ENCODE results near the gene ELMO3.

Gene ELMO3

DNA sequence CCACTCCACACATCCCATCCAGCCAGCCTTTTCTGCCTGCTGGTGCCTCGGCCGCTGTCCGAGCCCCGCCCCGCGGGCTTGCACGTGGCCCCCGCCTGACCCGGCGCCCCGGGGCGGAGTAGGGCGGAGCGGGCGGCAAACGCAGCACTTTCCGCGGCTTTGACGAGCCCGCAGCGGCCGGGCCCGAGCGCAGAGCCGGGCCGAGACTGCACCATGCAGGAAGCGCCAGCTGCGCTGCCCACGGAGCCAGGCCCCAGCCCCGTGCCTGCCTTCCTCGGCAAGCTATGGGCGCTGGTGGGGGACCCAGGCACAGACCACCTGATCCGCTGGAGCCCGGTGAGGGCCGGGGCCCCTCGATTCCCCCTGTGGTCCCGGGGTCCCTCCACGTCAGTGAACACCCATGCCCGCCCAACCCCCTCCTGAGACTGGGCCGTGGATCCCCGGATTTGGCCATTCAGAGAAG, 34.3 kb upstream of the ELMO3 start, which contains the start of gene HSF4:
Gene HSF4, plus strand, starts transcription at position 147 of the 463 bp plus-strand sequence. Its CDS starts 67 bp downstream, at position 214.
- Histone ChIP-seq H3K9me3 (ENCODE audit: control insufficient read depth, insufficient read depth, low read depth, low read length) (no peaks in the 10 kb centered on the region), H3K36me3 (ENCODE audit: control insufficient read depth in 2 of 2, insufficient read depth in 1 of 2, low read length in 2 of 2) (peaks cover 0 to 3% of the 10 kb centered on the region in 2 experiments; a peak in 1 of 3 replicates), H3K4me1 (ENCODE audit: control insufficient read depth, insufficient read depth, low read length) (no peaks in the 10 kb centered on the region), H3K4me3 (ENCODE audit: low read depth, low read length) (no peak within 1 kb of the TSS), H3K27ac (ENCODE audit: extremely low read depth, low read depth, low read length) (no peak within 1 kb of the TSS)
- ChIA-PET POLR2A (no interaction called here), CTCF (interaction anchor here (0.5 to 0.6 kb wide), 2 partner anchors 11 to 114 kb away, joined by 3 read pairs; no protein-coding TSS in a partner anchor)
- no peak for TF ChIP-seq ZNF302 (tag by site-specific recombination; IDR thresholded peaks at IDR 0.05; ENCODE audit: low read depth)
- TF ChIP-seq ZNF623 (tag by site-specific recombination; IDR thresholded peaks at IDR 0.05), result no peak

DNA sequence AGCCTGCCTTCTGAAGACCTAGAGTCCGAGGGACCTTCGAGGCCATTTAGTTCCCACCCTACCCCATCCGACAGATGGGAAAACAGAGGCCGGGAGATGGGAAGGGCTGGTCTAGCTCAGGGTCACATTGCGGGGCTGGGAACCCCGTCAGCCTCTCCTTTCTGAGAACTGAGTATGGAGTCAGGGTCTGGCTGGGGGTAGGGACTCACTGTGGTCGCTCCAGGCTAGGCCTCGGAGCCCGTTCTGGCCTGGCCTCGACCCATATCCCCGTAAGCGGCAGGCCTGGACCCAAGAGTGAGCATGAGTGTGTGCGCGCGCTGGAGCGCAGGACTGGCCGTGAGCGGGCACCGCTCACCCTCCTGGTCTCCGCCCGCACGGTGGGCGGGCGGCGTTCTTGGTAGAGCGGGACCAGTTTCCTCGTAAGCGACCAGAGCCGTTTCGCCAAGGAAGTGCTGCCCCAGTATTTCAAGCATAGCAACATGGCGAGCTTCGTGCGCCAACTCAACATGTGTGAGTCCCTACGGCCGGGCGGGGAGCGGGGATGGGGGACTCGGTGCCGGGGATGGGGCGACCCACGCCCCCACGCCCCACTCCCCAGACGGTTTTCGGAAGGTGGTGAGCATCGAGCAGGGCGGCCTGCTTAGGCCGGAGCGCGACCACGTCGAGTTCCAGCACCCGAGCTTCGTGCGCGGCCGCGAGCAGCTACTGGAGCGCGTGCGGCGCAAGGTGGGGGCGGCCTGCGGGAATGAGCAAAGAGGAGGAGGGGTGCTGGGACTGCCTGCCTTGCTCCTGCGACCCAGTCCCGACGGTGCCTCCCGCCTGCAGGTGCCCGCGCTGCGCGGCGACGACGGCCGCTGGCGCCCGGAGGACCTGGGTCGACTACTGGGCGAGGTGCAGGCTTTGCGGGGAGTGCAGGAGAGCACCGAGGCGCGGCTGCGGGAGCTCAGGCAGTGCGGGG, 33.5 kb upstream of the ELMO3 start:
- no peaks in the 10 kb centered on the region for H3K9me3 ChIP-seq (ENCODE audit: control insufficient read depth, insufficient read depth, low read depth, low read length)
- ChIA-PET CTCF (no interaction called here), POLR2A (no interaction called here)
- peaks cover 0 to 3% of the 10 kb centered on the region in 2 experiments; a peak in 1 of 3 replicates for H3K36me3 ChIP-seq (ENCODE audit: control insufficient read depth in 2 of 2, insufficient read depth in 1 of 2, low read length in 2 of 2)
- TF ChIP-seq, protein P1, sequence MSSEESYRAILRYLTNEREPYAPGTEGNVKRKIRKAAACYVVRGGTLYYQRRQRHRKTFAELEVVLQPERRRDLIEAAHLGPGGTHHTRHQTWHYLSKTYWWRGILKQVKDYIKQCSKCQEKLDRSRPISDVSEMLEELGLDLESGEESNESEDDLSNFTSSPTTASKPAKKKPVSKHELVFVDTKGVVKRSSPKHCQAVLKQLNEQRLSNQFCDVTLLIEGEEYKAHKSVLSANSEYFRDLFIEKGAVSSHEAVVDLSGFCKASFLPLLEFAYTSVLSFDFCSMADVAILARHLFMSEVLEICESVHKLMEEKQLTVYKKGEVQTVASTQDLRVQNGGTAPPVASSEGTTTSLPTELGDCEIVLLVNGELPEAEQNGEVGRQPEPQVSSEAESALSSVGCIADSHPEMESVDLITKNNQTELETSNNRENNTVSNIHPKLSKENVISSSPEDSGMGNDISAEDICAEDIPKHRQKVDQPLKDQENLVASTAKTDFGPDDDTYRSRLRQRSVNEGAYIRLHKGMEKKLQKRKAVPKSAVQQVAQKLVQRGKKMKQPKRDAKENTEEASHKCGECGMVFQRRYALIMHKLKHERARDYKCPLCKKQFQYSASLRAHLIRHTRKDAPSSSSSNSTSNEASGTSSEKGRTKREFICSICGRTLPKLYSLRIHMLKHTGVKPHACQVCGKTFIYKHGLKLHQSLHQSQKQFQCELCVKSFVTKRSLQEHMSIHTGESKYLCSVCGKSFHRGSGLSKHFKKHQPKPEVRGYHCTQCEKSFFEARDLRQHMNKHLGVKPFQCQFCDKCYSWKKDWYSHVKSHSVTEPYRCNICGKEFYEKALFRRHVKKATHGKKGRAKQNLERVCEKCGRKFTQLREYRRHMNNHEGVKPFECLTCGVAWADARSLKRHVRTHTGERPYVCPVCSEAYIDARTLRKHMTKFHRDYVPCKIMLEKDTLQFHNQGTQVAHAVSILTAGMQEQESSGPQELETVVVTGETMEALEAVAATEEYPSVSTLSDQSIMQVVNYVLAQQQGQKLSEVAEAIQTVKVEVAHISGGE (tag by site-specific recombination; conservative IDR thresholded peaks at IDR 0.05; ENCODE audit: low read depth), result no peak
- TF ChIP-seq ZNF629 (tag by site-specific recombination; IDR thresholded peaks at IDR 0.05) (no peak), ZFP41 (tag by site-specific recombination; IDR thresholded peaks at IDR 0.05; ENCODE audit: borderline replicate concordance) (no peak), RBAK (tag by site-specific recombination; IDR thresholded peaks at IDR 0.05) (no peak), HOXA7 (CRISPR knock-in tag; IDR thresholded peaks at IDR 0.05; ENCODE audit: borderline replicate concordance) (no peak), ZNF585B (tag by site-specific recombination; IDR thresholded peaks at IDR 0.05) (no peak), KLF1 (tag by site-specific recombination; IDR thresholded peaks at IDR 0.05) (no peak)
- TF ChIP-seq, protein P2, sequence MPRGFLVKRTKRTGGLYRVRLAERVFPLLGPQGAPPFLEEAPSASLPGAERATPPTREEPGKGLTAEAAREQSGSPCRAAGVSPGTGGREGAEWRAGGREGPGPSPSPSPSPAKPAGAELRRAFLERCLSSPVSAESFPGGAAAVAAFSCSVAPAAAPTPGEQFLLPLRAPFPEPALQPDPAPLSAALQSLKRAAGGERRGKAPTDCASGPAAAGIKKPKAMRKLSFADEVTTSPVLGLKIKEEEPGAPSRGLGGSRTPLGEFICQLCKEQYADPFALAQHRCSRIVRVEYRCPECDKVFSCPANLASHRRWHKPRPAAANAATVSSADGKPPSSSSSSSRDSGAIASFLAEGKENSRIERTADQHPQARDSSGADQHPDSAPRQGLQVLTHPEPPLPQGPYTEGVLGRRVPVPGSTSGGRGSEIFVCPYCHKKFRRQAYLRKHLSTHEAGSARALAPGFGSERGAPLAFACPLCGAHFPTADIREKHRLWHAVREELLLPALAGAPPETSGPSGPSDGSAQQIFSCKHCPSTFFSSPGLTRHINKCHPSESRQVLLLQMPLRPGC (tag by site-specific recombination; IDR thresholded peaks at IDR 0.05), result no peak
- no peaks in the 10 kb centered on the region for H3K4me1 ChIP-seq (ENCODE audit: control insufficient read depth, insufficient read depth, low read length)
- H3K27ac ChIP-seq (ENCODE audit: extremely low read depth, low read depth, low read length), result no peak overlapping the region
- no peak overlapping the region for H3K4me3 ChIP-seq (ENCODE audit: low read depth, low read length)

DNA sequence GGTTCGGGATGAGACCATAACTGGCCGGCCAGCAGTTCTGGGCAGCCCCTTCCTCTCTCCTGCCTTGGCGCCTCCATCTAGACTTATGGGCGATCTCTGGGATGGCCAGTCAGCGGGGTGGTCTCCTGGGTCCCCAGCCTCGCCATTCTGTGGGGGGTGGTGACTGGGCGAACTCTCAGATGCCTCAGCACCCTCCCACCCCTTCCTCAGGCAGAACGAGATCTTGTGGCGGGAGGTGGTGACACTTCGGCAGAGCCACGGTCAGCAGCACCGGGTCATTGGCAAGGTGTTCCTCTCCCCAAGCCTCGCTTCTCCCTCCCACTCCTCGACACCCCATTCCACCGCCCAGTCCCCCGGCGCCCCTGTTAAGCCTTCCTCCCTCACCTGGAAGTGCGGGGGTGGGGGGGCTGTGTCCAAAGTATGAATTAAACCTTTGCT, 32.8 kb upstream of the ELMO3 start:
- Histone ChIP-seq H3K4me1 (ENCODE audit: control insufficient read depth, insufficient read depth, low read length) (no peaks in the 10 kb centered on the region; the same call in 1 of the 2 replicates), H3K4me3 (ENCODE audit: low read depth, low read length) (no peak overlapping the region), H3K27ac (ENCODE audit: extremely low read depth, low read depth, low read length) (no peak overlapping the region), H3K9me3 (ENCODE audit: control insufficient read depth, insufficient read depth, low read depth, low read length) (no peaks in the 10 kb centered on the region), H3K36me3 (ENCODE audit: control insufficient read depth in 2 of 2, insufficient read depth in 1 of 2, low read length in 2 of 2) (peaks cover 0 to 3% of the 10 kb centered on the region in 2 experiments; a peak in 1 of 3 replicates)
- TF ChIP-seq YY2 (tag by site-specific recombination; IDR thresholded peaks at IDR 0.05) (no peak), ZNF777 (tag by site-specific recombination; IDR thresholded peaks at IDR 0.05; ENCODE audit: borderline replicate concordance) (no peak), SCRT1 (tag by site-specific recombination; IDR thresholded peaks at IDR 0.05; ENCODE audit: borderline replicate concordance) (no peak), KLF10 (tag by site-specific recombination; IDR thresholded peaks at IDR 0.05) (no peak), ZNF311 (tag by site-specific recombination; IDR thresholded peaks at IDR 0.05; ENCODE audit: borderline replicate concordance) (no peak), ZNF558 (tag by site-specific recombination; IDR thresholded peaks at IDR 0.05) (no peak), ZNF585B (tag by site-specific recombination; IDR thresholded peaks at IDR 0.05) (no peak), GLI2 (tag by site-specific recombination; IDR thresholded peaks at IDR 0.05; ENCODE audit: borderline replicate concordance, low read depth) (no peak), KLF8 (tag by site-specific recombination; IDR thresholded peaks at IDR 0.05) (no peak), ZNF169 (tag by site-specific recombination; IDR thresholded peaks at IDR 0.05) (no peak), ZSCAN16 (tag by site-specific recombination; IDR thresholded peaks at IDR 0.05) (no peak), ZNF747 (tag by site-specific recombination; IDR thresholded peaks at IDR 0.05) (no peak), SP3 (tag by site-specific recombination; IDR thresholded peaks at IDR 0.05) (no peak), OSR2 (tag by site-specific recombination; IDR thresholded peaks at IDR 0.05) (no peak), ZNF138 (tag by site-specific recombination; IDR thresholded peaks at IDR 0.05; ENCODE audit: borderline replicate concordance) (no peak)
- TF ChIP-seq, protein P3, sequence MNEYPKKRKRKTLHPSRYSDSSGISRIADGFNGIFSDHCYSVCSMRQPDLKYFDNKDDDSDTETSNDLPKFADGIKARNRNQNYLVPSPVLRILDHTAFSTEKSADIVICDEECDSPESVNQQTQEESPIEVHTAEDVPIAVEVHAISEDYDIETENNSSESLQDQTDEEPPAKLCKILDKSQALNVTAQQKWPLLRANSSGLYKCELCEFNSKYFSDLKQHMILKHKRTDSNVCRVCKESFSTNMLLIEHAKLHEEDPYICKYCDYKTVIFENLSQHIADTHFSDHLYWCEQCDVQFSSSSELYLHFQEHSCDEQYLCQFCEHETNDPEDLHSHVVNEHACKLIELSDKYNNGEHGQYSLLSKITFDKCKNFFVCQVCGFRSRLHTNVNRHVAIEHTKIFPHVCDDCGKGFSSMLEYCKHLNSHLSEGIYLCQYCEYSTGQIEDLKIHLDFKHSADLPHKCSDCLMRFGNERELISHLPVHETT (tag by site-specific recombination; IDR thresholded peaks at IDR 0.05), result no peak
- ChIA-PET CTCF (no interaction called here), POLR2A (no interaction called here)
